CD4-positive, alpha-beta T cell treated with Interleukin-6 for 4 hours (primary cell): ENCODE results near the gene ZAR1L.

ENCODE experiments used
- DNase-seq: peaks from one replicate; pipeline ENCODE4 v3.0.0-alpha.2; 2020; ENCODE audit warnings: mixed read lengths

ZAR1L gene

DNA sequence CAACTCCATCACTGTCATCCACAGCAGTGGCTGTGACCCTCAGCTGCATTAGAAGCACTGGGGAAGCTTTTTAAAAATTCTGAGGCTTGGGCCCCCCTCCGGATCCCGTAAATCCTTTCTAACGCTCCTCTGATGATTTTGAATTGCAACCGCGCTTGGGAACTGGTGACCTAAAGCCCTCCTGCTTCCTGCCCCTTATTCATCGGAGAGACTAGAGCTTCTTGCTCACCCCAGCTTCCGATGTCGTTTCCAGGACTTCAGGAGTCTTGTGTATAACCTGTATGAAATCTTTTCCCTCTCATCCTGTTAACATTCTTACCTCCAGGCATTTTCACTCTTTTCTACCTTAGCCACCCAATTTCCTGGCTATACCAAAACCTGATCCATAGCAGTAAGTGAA lies 14.8 kb downstream of the ZAR1L start:
- DNase-seq = no peak

DNA sequence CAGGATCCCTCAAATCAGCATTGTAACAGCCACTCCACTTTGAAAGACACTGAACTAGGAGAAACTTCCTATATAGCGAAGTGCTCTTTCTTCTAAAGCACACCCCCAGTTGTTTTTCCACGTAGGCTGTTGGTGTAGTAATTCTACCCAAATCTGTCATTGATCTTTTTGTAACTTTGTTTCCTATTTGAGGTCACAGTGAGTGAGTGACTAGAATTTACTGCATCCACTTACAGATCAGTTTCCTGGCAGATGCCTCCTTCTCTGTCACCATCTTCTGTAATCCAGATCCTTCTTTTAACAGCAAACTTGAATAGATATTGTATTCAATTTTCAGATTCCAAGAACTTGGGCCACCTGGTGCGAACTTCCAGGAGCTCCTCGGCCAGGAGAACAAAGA lies 15.3 kb downstream of the ZAR1L start:
- no peak for DNase-seq

DNA sequence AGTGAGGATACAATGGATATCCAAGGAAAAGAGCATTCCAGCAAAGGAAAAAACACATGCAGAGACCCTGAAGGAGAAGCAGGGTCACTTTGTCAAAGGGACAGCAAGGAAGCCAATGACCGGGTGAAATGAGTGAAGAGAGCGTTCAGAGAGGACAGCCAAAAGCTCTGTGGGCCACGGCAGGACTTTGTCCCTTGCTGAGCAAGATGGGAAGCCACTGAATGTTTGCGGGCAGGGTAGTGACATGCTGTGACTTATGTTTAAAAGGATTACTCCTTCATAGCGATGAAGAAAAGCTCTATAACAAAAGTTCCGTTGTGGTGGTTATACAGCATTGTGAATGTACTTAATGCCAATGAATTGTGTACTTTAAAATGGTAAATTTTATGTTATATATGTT lies 16.5 kb downstream of the ZAR1L start:
- DNase-seq = no peak

DNA sequence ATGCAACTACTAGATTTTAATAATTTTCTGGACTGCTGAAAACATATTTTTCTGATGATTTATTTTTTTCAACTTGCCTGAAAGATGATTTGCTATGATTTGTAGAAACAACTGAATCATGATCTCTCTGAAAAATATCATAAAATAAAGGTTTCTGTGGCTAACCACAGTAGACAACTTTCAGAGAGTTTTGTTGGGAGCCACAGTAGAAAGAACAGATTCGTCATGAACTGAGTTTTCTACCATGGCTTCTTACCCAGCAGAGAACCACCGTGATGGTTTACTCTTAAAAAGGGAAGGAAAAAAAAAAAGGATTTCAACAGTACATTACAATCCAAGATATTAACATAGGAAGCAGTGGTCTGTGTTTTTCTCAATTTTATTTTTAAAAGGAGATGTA lies 18.0 kb downstream of the ZAR1L start:
- DNase-seq = no peak

DNA sequence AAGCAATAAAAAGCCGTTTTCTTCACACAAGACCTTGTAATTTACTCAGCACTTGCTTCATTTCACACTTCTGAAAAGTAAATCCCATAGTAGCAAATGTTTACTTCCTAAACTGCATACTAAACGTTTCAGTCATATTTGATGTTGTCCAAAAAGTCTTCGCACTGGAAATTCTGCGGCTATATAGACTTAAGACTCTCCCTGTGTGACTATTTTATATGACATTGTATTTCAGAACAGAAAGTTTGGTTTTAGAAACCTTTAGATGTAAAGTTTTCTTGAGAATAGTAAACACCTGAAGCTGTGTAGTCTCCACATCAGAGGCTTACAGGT lies 29.6 kb downstream of the ZAR1L start:
- no peak for DNase-seq

DNA sequence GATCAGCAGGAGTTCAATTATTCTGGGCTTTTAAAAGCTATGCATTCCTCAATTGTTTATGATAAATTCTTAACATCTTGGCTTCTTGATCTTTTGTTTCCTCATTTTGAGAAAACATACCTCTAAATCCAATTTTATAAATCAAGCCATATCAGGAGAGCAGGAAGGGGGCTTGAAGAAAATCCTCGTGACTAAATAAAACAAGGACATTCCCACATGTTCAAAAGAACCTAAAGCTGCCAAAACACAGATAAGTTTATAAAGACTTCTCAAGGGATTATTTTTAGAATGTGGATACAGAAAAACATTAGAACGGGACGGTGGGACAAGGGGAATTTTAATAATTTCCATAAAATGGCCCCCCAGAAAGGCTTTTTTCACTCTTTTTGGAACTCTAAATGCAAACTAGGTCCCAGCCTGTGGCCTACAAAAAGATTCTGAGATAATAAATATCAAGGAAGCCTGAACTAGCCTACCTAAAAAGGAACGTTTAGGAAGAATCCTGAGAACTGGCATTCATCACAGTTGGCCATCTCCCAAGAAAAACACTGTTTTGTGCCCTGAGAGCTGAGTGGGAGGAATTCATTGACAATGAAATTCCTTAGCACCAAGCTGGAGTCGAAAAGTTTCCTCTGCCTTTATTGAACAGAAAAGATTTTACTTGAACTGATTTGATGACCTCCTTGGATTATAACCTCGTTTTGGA lies 30.1 kb downstream of the ZAR1L start:
- no peak for DNase-seq

DNA sequence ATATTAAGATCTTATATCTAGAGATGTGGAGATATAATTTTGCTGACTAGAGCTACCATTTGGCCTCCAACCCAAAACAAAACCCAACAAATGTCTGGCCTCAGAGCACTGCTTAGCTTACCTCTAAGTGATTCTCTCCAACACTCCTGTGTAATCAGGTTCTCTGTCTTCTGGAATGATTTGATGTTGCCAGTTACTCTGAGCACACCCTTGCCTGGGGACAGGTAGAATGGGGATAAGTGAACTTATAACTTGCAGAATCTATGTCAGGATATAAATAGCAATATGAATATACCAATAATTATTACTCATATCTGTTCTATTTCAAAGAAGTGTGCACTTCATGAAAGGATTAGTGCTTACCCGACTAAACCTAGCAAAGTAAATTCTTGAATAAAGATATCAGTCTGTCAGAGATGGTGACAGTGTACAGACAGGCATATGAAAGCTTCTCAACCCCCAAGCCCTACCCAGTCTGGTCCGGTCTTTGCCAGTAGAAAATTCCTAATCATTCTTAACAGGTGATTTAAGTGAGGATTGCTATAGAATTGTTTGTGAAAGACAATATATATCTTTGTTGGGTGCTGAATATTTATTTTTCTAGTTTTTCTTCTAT lies 33.0 kb downstream of the ZAR1L start:
- no peak for DNase-seq

DNA sequence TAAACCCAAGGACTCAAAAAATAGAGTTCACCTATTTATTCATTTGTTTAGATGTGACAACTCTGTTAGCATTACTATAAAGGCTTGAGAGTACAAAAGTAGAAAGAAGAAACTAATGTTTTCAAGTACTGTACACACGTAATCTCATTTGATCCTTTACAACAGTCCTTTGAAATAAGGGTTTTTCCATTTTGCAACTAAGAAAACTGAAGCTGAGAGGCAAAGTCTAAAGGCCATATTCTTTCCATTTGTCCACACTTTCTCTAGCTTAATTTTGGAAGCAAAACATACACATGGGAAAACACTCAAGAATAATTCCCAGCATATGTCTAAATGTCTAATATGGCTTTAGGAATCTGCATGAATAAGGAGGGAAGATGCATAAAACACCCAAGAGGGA lies 34.1 kb downstream of the ZAR1L start:
- DNase-seq = no peak

DNA sequence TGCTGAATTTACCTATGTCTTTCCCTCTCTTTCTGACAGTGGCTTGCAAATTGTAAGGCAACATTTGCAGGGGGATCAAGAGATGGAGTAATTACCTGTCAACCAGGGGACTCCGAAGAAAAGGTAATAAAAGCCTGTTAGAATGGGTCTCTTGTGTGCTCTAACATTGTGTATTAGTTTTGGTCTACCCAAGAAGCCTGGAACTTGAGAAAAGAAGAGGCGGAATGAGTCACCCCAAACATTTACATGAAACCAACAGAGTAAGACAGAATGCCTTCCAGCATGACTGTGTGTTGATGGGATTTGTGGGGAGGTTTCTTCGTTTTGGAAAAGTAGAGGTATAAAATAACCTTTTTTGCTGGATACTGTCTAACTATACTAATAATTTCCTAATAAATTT lies 36.7 kb downstream of the ZAR1L start:
- DNase-seq = no peak

DNA sequence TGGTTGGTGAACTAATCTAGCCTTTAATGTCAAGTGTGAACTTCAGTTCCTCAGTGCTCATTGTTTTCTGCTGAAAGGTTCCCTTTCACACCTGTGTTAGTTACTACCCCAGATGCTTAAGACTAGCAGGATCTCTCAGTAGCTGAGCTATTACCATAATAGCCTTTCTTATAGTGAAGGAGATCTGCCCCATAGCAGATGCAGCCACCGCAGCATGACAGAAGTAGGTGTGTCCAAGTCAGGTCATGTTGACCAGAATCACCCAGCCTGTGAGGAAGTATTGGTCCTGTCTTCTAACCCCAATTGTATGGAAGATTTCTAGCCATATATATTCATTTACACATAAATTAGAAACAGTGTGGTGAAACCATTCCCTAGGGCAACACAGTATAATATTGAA lies 37.3 kb downstream of the ZAR1L start:
- DNase-seq = no peak

DNA sequence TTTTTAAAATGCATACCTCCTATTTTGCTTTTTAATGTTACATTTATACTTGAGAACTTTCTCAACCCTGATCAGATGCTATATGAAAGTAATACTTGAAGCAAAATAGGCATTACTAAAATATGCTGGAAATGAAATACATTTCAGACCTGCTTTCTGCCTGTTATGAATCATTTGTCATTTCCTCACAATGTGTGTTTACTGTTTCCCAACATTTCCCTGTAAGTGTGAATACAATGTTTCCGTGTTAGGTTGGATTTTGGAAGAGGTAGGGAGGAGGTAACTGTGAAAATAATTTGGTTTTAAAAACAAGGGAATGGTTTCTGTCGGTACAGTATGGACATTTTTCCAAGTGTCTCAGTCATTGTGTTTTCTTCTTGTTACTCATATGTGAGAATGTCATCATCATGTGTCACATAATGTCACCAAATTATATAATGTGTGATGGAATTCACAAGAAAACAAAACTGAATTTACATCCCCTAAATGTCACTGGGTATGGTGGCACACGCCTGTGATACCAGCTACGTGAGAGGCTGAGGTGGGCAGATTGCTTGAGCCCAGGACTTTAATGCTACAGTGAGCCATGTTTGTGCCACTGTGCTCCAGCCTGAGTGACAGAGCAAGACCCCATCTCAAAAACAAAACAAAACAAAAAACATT lies 43.0 kb downstream of the ZAR1L start:
- DNase-seq = no peak

DNA sequence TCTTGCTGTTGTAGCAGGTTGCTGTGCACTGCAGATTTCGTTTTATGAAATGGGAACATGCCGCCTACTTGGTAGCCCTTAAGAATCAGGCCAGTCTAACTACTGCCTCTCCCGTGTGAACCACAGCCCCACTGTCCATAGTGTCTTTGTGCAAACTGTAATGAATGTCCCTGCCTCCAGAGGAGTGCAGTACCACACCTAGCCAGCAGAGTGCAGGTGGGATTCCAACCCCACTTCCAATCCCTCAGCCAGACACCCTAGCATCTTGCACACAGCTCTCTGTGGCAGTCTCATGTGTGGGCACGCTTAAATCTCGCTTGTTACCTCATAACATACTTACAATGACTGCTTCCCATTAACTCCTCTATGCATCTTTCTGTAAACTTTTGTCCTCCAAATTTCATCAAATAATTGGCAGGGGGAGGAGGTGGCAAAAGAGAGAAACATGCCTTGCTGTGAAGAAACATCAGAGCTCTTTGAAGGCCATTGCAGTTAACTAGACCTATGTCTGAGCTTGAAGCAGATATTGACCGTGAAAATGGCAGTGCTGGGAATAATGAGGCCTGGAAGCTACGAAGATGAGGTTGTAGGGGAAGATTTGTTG lies 47.2 kb downstream of the ZAR1L start:
- peak; percentile 58 for DNase-seq

DNA sequence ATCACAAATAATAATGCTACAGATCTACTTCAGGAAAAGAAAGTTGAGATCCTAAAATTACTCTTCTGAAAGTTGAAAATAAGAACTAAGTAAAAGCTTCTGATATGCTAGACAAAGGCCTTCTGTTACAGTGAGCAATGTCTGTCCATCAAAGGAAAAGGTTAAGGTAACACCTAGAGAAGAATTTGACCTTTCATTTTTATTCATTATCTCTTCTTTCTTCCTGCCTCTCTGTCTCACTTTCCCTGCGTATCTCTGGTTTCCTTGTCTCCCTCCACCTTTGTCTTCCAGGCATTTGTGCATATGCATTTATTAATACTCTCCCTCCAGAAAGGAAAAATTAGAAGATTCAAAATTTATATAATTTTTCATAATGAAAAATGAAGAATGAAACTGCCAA lies 49.0 kb downstream of the ZAR1L start:
- no peak for DNase-seq

DNA sequence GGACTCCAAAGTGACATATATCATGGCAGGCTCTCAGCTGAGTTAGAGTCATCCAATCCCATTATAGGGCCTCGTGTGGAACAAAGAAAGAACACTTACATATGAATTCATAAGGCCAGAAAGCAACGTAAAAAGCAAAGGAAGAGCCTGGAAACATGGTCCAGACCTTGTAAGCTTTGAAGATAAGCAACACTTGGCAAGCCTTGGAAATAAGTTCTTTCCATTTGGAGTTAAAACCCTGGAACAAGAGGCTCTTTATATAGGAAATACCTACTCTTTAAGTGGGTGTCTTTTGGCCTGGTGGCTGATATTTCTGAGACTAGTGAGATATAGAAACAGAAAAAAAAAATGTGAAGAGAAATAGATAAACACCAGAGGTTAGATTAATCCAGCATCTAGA lies 49.4 kb downstream of the ZAR1L start:
- no peak for DNase-seq

DNA sequence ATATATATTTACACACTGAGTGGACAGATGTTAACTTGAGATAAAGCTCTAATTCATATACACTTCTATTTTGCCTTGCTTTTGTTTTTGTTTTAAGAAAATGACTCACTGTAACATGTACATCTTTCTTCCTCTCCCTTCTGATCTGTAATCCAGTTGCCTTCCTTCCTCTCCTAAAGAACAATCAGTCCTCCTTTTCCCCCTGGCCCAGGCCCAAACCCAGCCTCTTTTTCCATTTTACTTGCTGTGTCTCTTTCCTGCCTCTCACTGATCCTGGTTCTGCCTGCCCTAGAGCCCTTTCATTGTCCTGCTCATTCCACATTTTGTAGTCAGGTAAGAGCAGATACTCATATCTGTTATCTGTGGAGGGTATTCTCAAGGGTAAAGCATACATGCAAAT lies 50.8 kb downstream of the ZAR1L start:
- DNase-seq = no peak

DNA sequence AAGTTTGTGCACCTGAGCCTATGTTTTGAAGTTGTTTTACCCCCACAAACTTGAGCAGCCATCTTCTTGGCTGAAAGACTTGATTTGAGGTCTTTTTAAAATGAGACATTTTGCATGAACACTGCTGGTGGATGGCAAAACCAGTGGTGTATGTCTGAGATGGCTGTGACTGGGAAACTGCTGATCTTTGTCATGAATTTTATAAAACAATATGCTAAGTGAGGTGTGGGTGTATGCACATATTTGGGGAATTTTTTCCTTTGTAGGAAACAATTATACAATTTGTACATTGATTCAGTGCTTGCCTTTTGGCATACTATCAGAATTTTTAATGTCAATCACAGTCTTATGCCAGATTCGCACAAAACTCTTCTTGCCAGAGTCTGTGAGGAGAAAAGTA lies 52.5 kb downstream of the ZAR1L start:
- no peak for DNase-seq

DNA sequence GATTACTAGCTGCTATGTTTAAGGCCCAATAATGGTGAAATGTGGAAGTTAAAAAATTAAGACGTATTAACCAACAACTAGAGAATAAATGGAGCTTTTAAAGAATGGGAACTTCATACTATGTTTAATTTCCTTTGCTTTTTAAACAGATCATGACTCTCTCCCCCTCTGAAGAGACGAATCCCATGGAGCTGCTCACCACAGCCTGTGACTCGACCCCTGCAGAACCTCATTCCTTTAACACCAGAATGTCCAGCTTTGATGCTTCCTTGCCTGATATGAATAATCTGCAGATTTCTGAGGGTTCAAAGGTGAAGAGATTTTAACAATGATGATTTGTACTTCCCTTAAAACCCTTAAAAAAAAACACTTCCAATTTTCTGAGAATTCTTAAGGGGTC lies 53.0 kb downstream of the ZAR1L start:
- no peak for DNase-seq

DNA sequence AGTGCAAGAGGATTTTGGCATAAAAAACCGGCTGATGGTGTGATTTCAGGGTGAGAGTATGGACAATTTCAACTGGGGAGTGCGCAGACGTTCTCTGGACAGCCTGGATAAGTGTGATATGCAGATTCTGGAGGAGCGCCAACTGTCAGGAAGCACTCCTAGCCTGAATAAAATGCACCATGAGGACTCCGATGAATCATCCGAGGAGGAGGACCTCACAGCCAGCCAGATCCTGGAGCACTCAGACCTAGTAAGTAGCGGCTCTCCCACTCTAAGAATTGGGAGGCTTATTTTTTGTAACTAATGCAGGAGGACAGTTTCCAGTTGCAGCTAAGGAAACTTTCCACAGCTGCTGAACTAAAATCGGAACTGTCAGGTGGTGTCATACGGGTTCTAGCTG lies 53.6 kb downstream of the ZAR1L start:
- DNase-seq = no peak

DNA sequence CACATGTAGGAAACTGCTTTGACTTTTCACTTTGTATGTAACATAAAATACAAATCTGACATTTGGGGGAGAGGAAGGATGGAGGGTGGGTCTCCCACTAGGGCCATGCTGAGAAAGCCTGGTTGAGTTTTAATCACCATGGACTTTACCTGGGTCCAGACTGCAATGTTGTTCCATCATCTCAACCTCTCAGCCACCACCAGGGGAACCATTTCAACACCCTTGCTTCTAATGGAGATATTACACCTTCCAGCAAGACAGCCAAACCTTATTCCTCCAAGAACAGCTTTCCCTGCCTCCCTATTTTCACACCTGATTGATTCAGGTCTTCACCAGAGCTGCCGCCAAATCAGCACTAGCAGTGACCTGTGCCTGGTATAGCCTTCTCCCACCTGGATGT lies 56.0 kb downstream of the ZAR1L start:
- DNase-seq = no peak

DNA sequence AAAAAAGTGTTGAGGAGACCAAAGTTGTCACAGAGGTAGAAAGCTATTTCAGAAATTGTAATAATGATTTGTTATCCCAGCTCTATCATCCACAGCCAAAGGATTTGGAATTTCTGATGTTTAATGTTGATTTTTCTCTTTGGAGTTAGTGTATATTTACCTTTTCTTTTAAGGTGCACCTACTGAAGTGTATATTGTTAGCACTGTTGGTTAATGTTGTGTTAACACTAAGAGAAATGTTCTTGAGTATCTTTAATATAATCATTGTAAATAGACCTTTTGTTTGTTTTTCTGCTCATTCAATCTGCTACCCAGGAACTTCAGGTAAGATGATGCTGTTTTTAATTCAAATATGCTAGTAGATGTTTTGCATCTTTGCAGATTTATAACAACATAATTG lies 57.5 kb downstream of the ZAR1L start:
- DNase-seq = no peak

DNA sequence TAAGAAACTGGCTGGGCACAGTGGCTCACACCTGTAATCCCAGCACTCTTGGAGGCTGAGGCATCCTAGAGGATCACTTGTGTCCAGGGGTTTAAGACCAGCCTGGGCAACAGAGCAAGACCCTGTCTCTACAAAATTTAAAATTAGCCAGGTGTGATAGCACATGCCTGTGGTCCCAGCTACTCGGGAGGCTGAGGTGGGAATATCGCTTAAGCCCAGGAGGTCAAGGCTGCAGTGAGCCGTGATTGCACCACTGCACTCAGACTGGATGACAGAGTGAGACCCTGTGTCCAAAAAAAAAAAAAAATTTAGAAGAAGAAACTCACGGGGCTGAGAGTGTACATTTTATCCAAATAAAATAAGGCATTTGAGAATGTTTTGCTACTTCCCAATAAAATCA lies 58.9 kb downstream of the ZAR1L start:
- DNase-seq = no peak

DNA sequence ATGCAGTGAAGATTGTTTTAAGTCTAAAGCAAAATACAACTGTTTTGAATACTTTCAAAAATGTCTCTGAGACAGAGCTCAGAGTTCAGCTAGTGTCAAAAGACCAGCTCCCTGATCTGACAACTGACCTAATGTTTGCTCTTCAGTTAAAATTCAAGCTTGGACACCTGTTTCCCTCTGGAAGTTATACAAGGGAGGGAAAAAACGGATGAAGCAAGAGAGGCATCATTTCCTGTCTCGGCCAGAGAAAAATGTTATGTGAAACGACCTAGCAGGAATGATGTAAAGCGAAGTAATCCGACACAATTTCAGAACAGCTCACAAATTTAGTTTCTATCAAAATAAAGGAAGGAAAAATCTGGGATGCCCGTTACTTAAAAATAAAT lies 59.4 kb downstream of the ZAR1L start:
- no peak for DNase-seq

DNA sequence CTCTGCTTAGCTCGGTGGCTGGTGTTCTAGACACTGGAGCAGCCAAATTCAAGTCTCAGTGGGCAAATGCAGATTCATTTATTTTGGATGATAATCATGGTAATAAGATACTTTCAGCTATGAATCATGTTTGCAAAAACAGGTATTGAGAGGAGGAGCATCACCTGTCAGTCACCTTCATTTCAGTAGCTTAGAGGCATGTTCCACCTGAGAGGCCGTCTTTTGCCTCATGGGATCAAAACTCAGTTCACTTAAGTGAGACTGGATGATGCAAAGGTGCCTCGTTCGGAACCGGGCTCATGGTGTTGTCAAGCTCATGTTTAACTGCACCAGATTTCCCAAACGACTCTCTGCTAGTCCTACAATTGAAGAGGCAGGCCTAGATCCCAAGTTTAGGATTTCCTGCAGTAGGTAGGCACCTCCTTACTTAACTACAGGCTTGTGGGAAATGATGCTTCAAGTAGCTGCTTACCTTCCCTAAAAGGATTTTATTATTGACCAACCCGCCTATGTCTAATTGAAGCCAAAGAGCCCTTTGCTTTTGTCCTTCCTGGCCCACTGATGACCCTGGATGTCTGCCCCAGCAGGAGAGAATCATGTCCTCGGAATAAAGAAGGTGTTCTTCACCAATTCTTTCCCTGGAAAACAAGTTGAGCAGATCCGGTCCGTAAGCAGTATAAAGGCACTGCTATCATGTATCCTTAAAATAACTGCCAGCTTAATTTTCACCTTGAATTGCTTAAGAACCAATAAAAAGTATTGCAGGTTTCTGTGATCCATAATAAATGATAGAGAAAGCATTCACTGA lies 60.0 kb downstream of the ZAR1L start:
- DNase-seq = no peak

DNA sequence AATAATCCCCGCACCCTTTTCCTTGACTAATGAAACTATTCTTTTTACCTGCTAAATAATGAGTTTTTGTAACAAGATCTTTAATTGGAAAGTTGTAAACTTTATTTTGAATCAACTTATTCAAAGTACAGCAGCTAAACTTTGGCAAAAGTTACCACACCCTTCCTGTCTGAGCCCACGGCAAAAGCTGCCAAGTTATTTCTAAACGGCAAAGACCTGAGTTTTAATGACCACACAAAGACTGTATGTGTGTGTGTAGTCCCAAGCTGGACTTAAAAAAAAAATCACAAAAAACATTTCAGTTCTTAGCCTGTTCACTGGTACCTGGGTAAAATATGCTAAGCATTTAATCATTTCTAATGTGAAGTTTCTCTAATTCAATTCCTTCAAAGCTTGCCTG lies 60.7 kb downstream of the ZAR1L start:
- no peak for DNase-seq
